Measurements from ENCODE around the gene FAM184A. TPM values are rescaled to one million over a fixed set of nuclear protein-coding genes. Genes with fewer than 3 reads are reported as not detected.

FAM184A gene
- polyA plus RNA-seq, 2 of the 4 experiments (the other 2 are of a cell fraction) = 0.06 TPM; not detected in 1

GRCh38 chr6:119061215-119061614 is 17.2 kb downstream of the FAM184A start:
- no peak for ATAC-seq
- Histone ChIP-seq H3K4me3 (no peak overlapping the region), H3K4me1 (no peaks in the 10 kb centered on the region), H3K27ac (no peak overlapping the region), H3K4me2 (no peak overlapping the region), H3K9me3 (no peaks in the 10 kb centered on the region)
- 61% methylated on average over 3 of the region's 3 CpGs for WGBS (ENCODE audit: missing lambda C conversion rate)
- DNase-seq (ENCODE audit: low read depth in 1 of 2, low spot score in 1 of 2) = no peak
- POLR2A ChIA-PET = interaction anchor here (0.7 kb wide), 1 partner anchor 16 kb away, joined by 5 read pairs; no protein-coding TSS in a partner anchor
- CTCF ChIA-PET = interaction anchor here (1.0 kb wide), 1 partner anchor 10 kb away, joined by 3 read pairs; no protein-coding TSS in a partner anchor
- TF ChIP-seq FOXS1 (CRISPR knock-in tag; IDR thresholded peaks at IDR 0.05) = no peak
- no peak for TF ChIP-seq ESRRA (IDR thresholded peaks at IDR 0.05; ENCODE audit: borderline replicate concordance, low read length)
- TF ChIP-seq ZSCAN20 (CRISPR knock-in tag; IDR thresholded peaks at IDR 0.05) = no peak
- TF ChIP-seq TP53 (CRISPR knock-in tag; IDR thresholded peaks at IDR 0.05) = no peak
- TF ChIP-seq RNF2 (IDR thresholded peaks at IDR 0.05; ENCODE audit: borderline replicate concordance, low read depth) = no peak
- TF ChIP-seq CHD2 (IDR thresholded peaks at IDR 0.05; ENCODE audit: low read length, partially characterized antibody) = no peak
- no peak for TF ChIP-seq EHMT2 (IDR thresholded peaks at IDR 0.05; ENCODE audit: low read depth)
- no peak for TF ChIP-seq CEBPB (IDR thresholded peaks at IDR 0.05)
- TF ChIP-seq SREBF2 (IDR thresholded peaks at IDR 0.05) = no peak
- no peak for TF ChIP-seq POLR2A (IDR thresholded peaks at IDR 0.05; ENCODE audit: low read length)
- TF ChIP-seq NPAS2 (CRISPR knock-in tag; IDR thresholded peaks at IDR 0.05; ENCODE audit: borderline replicate concordance) = no peak
- no peak for TF ChIP-seq PBX3 (IDR thresholded peaks at IDR 0.05)
- TF ChIP-seq CBX8 (IDR thresholded peaks at IDR 0.05) = no peak
- TF ChIP-seq, protein P1, sequence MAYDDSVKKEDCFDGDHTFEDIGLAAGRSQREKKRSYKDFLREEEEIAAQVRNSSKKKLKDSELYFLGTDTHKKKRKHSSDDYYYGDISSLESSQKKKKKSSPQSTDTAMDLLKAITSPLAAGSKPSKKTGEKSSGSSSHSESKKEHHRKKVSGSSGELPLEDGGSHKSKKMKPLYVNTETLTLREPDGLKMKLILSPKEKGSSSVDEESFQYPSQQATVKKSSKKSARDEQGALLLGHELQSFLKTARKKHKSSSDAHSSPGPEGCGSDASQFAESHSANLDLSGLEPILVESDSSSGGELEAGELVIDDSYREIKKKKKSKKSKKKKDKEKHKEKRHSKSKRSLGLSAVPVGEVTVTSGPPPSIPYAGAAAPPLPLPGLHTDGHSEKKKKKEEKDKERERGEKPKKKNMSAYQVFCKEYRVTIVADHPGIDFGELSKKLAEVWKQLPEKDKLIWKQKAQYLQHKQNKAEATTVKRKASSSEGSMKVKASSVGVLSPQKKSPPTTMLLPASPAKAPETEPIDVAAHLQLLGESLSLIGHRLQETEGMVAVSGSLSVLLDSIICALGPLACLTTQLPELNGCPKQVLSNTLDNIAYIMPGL (CRISPR knock-in tag; IDR thresholded peaks at IDR 0.05; ENCODE audit: borderline replicate concordance) = no peak
- TF ChIP-seq ZC3H11A (IDR thresholded peaks at IDR 0.05) = no peak
- no peak for TF ChIP-seq MAZ (IDR thresholded peaks at IDR 0.05; ENCODE audit: borderline replicate concordance, low read depth, low read length)
- no peak for TF ChIP-seq HEYL (CRISPR knock-in tag; IDR thresholded peaks at IDR 0.05)
- TF ChIP-seq POLR2AphosphoS2 (conservative IDR thresholded peaks at IDR 0.05; ENCODE audit: low read length) = no peak
- no peak for FAIRE-seq

- DNase-seq (ENCODE audit: low read depth in 1 of 2, low spot score in 1 of 2) (no peak), ATAC-seq (no peak), FAIRE-seq (no peak)
- H3K9me3 ChIP-seq = no peaks in the 10 kb centered on the region
- TF ChIP-seq ZFP36 (IDR thresholded peaks at IDR 0.05; ENCODE audit: borderline replicate concordance, partially characterized antibody) (no peak), TFCP2L1 (CRISPR knock-in tag; IDR thresholded peaks at IDR 0.05) (no peak)
- TF ChIP-seq, protein P1 (CRISPR knock-in tag; IDR thresholded peaks at IDR 0.05; ENCODE audit: borderline replicate concordance) = no peak
- H3K27ac ChIP-seq = no peak overlapping the region
- H3K4me2 ChIP-seq = no peak overlapping the region
- 8% methylated on average over 4 of the region's 4 CpGs for WGBS (ENCODE audit: missing lambda C conversion rate)
- ChIA-PET POLR2A (no interaction called here), CTCF (no interaction called here)
- H3K4me1 ChIP-seq = no peaks in the 10 kb centered on the region
- H3K4me3 ChIP-seq = no peak overlapping the region
Measured at GRCh38 chr6:119060255-119060907, 18.1 kb downstream of the FAM184A start.

All from A549 (cell line).